Activated CD8-positive, alpha-beta T cell treated with anti-CD3 and anti-CD28 coated beads for 36 hours (primary cell): ENCODE measurements around the gene SLC28A2. TPM values are rescaled to one million over a fixed set of nuclear protein-coding genes. Genes with fewer than 3 reads are reported as not detected.

Experiments used
- ATAC-seq: fragments of 200-7000 bp; cut with Tn5 transposase; one replicate; pipeline ENCODE4 v1.10.0; 2021; ENCODE audit warnings: mild to moderate bottlenecking, moderate library complexity
- CTCF ChIA-PET: fragments of 350-600 bp; sonication (Branson Sonifier 250); formaldehyde crosslinking; loops from one replicate; lab custom pipeline; 2021; ENCODE audit warnings: antibody characterized with exemption; lab: Charles Lee
- POLR2A ChIA-PET: fragments of 350-600 bp; sonication (Branson Sonifier 250); formaldehyde crosslinking; loops from one replicate; lab custom pipeline; 2021; ENCODE audit warnings: antibody characterized with exemption; lab: Charles Lee
- DNase-seq: peaks from one replicate; pipeline ENCODE4 v3.0.0-alpha.2; 2020
- H3K27ac Mint-ChIP-seq: one replicate; pipeline ENCODE4 v1.8.0; 2021; ENCODE audit warnings: mild to moderate bottlenecking, mixed read lengths
- H3K27me3 Mint-ChIP-seq: one replicate; pipeline ENCODE4 v1.8.0; 2021; ENCODE audit warnings: mixed read lengths
- H3K36me3 Mint-ChIP-seq: one replicate; pipeline ENCODE4 v1.8.0; 2021; ENCODE audit warnings: low read depth, mixed read lengths
- H3K4me1 Mint-ChIP-seq: one replicate; pipeline ENCODE4 v1.8.0; 2021; ENCODE audit warnings: low read depth, mixed read lengths
- H3K4me3 Mint-ChIP-seq: one replicate; pipeline ENCODE4 v1.8.0; 2021; ENCODE audit warnings: mild to moderate bottlenecking, moderate library complexity, mixed read lengths
- H3K9me3 Mint-ChIP-seq: one replicate; pipeline ENCODE4 v1.8.0; 2021; ENCODE audit warnings: mixed read lengths
- CTCF ChIP-seq: fragments of 200-600 bp; IDR thresholded peaks from one replicate; pipeline ENCODE4 v1.8.0; 2022; ENCODE audit warnings: antibody characterized with exemption, mild to moderate bottlenecking
- intact Hi-C: fragments of 100-400 bp; cut with micrococcal nuclease; formaldehyde crosslinking; loops from one replicate; pipeline ENCODE4 v1.10.0; 2022
- total RNA-seq, 2 experiments: library from RNA; stranded (reverse); gene quantifications; one replicate each; pipeline ENCODE4 v1.2.3, GENCODE V29; 2021

Gene SLC28A2
- total RNA-seq, 2 experiments from 2014 or later, result not detected

DNA sequence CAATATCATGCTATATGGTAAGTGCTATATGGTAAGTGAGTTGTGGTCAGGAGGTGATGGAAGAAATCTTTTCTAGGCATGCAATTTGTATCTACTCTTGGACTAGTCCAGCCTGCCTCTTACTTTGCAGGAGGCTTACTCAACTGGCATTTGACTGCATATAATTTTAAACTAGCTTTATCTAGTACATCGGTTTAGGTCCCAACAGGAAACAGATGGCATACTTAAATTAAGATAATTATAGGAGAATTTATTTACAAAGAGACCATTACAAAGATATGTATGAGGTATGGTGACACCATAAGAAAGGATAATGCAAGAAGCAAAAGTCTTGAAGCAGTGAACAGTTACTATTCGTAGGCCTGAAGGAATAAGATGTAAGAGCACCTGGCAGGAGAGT, 7.8 kb downstream of the SLC28A2 start:
- intact Hi-C loops, result no loop called here
- H3K36me3 Mint-ChIP-seq, result no peaks in the 10 kb centered on the region
- no peak for ATAC-seq
- H3K4me3 Mint-ChIP-seq, result no peak overlapping the region
- H3K27ac Mint-ChIP-seq, result no peak overlapping the region
- no peaks in the 10 kb centered on the region for H3K27me3 Mint-ChIP-seq
- ChIA-PET CTCF (no interaction called here), POLR2A (no interaction called here)
- DNase-seq, result no peak
- peaks cover 2% of the 10 kb centered on the region for H3K9me3 Mint-ChIP-seq
- no peaks in the 10 kb centered on the region for H3K4me1 Mint-ChIP-seq
- TF ChIP-seq CTCF, result no peak

DNA sequence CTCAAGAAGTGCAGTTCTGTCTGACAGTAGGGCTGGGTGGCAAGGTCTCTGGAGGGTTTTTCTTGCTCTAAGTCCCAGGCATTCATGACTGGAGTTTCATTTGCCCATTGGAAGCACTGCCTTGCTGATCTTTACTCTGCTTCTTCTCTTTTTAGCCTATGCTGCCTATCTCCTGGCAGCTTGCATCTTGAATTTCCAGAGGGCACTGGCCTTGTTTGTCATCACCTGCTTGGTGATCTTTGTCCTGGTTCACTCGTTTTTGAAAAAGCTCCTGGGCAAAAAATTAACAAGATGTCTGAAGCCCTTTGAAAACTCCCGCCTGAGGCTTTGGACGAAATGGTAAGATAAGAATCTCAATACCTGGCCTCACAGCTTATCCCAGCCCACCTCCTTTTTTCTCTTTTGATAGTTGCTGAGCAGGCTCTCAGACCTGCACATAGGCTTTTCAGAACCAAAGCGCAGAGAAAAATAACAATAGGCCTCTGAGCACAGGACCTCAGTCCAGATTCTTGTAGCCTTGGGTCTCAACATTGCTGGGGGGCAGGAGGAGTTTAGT, 10.9 kb downstream of the SLC28A2 start:
- POLR2A ChIA-PET, result no interaction called here
- Mint-ChIP-seq H3K36me3 (no peaks in the 10 kb centered on the region), H3K9me3 (peaks cover 2% of the 10 kb centered on the region), H3K4me1 (no peaks in the 10 kb centered on the region), H3K27ac (no peak overlapping the region), H3K4me3 (no peak overlapping the region), H3K27me3 (no peaks in the 10 kb centered on the region)
- intact Hi-C loops, result no loop called here
- ATAC-seq (no peak), DNase-seq (no peak)
- CTCF ChIA-PET, result interaction anchor here (0.7 kb wide), 1 partner anchor 145 kb away, joined by 3 read pairs; no protein-coding TSS in a partner anchor
- no peak for TF ChIP-seq CTCF

GRCh38 chr15:45263854-45264253, 11.8 kb downstream of the SLC28A2 start:
- ChIA-PET CTCF (no interaction called here), POLR2A (no interaction called here)
- Mint-ChIP-seq H3K4me3 (no peak overlapping the region), H3K4me1 (no peaks in the 10 kb centered on the region), H3K27ac (no peak overlapping the region), H3K27me3 (no peaks in the 10 kb centered on the region), H3K36me3 (no peaks in the 10 kb centered on the region), H3K9me3 (peaks cover under 1% of the 10 kb centered on the region)
- TF ChIP-seq CTCF, result no peak
- intact Hi-C loops, result no loop called here
- ATAC-seq (no peak), DNase-seq (no peak)

DNA sequence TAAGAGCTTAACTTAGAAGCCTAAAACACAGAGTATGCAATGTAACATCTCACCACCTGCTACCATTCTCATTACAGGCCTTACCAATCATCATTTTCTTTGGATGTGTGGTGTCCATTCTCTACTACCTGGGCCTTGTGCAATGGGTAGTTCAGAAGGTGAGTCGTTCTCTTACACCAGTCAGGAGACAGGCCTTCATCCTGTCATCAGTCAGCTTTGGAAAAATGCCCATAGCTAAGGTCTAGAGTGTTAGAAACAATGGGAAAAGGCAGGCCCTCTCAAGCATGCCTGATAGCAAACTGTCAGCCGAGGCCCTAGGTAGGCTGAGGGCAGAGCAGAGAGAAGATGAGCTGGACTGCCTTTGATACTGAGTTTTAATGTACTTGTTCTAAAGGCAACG, 13.5 kb downstream of the SLC28A2 start:
- Mint-ChIP-seq H3K4me1 (no peaks in the 10 kb centered on the region), H3K4me3 (no peak overlapping the region), H3K27me3 (no peaks in the 10 kb centered on the region), H3K36me3 (no peaks in the 10 kb centered on the region), H3K9me3 (no peaks in the 10 kb centered on the region), H3K27ac (no peak overlapping the region)
- ChIA-PET POLR2A (interaction anchor here (0.6 to 1.1 kb wide), 2 partner anchors 14 to 369 kb away, joined by 3 read pairs; partner anchors contain the start of gene SQOR), CTCF (interaction anchor here (1.5 kb wide), 1 partner anchor 12 kb away, joined by 3 read pairs; no protein-coding TSS in a partner anchor)
- no peak for TF ChIP-seq CTCF
- intact Hi-C loops, result no loop called here
- no peak for ATAC-seq
- DNase-seq, result no peak

DNA sequence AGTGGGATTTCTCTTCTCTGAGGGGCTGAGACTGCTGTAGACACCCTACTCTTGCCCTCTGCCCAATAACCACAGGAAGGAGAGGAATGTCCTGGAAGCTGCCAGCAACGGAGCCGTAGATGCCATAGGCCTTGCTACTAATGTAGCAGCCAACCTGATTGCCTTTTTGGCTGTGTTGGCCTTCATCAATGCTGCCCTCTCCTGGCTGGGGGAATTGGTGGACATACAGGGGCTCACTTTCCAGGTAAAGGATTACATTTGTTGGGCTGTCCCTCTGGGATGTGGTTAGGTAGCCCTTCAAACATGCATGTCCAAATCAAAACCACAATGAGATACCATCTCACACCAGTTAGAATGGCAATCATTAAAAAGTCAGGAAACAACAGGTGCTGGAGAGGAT, 16.1 kb downstream of the SLC28A2 start:
- no peak for ATAC-seq
- no peak for TF ChIP-seq CTCF
- DNase-seq, result peak; percentile 26
- Mint-ChIP-seq H3K4me3 (no peak overlapping the region), H3K36me3 (no peaks in the 10 kb centered on the region), H3K27me3 (no peaks in the 10 kb centered on the region), H3K9me3 (no peaks in the 10 kb centered on the region), H3K27ac (no peak overlapping the region), H3K4me1 (no peaks in the 10 kb centered on the region)
- POLR2A ChIA-PET, result no interaction called here
- CTCF ChIA-PET, result interaction anchor here (1.2 to 1.3 kb wide), 2 partner anchors 63 to 131 kb away, joined by 3 read pairs; no protein-coding TSS in a partner anchor
- intact Hi-C loops, result no loop called here
